ENCODE data around the gene UNC45B.

DNA sequence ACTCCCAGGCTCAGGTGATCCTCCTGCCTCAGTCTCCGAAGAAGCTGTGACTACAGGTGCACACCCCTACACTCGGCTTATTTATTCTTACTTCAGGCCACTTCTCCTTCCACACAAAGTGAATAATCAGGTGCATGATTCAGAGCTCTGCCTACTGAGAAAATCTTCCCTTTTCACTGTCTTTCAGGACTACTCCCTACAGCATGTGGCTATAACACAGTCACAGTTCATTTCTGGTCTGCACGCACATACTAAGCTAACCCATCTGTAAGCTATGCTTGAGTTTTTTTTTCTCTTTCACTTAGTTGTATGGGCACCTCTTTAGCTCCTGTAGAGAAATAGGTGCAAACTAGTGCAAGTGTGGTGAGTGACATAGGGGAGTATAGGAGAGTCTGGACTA lies 87.7 kb downstream of the UNC45B start:
- TF ChIP-seq, protein P1, sequence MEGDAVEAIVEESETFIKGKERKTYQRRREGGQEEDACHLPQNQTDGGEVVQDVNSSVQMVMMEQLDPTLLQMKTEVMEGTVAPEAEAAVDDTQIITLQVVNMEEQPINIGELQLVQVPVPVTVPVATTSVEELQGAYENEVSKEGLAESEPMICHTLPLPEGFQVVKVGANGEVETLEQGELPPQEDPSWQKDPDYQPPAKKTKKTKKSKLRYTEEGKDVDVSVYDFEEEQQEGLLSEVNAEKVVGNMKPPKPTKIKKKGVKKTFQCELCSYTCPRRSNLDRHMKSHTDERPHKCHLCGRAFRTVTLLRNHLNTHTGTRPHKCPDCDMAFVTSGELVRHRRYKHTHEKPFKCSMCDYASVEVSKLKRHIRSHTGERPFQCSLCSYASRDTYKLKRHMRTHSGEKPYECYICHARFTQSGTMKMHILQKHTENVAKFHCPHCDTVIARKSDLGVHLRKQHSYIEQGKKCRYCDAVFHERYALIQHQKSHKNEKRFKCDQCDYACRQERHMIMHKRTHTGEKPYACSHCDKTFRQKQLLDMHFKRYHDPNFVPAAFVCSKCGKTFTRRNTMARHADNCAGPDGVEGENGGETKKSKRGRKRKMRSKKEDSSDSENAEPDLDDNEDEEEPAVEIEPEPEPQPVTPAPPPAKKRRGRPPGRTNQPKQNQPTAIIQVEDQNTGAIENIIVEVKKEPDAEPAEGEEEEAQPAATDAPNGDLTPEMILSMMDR (IDR thresholded peaks at IDR 0.05; ENCODE audit: poor library complexity, severe bottlenecking): no peak
- TF ChIP-seq EZH2 (IDR thresholded peaks at IDR 0.05; ENCODE audit: borderline replicate concordance, insufficient read depth, low read length, poor library complexity, severe bottlenecking): no peak
